Adrenal gland (tissue), 5 donors: ENCODE data around the gene PRAME.

ENCODE experiments used
- POLR2A ChIP-seq, 2 donors: fragments of 450-650 bp; IDR thresholded peaks; one replicate each; pipeline ENCODE4 v1.6.1; 2017; ENCODE audit warnings: antibody characterized with exemption in 2 of 2, mild to moderate bottlenecking in 2 of 2, moderate library complexity in 1 of 2
- TF ChIP-seq, protein P1 (sequence below), 6 experiments: fragments of 450-650 bp in 4 of 6; fragments of 200-600 bp in 2 of 6; sonication (generic) in 1 of 6; IDR thresholded peaks; 1 replicate in 5 of 6; 2 replicates in 1 of 6; pipeline versions ENCODE4 v1.5.1 to v1.8.0; 2016 to 2021; ENCODE audit warnings: antibody characterized with exemption in 6 of 6, mild to moderate bottlenecking in 2 of 6, moderate library complexity in 1 of 6
- donor health status: DM: no; HTN: no; CAD: no.

DNA sequence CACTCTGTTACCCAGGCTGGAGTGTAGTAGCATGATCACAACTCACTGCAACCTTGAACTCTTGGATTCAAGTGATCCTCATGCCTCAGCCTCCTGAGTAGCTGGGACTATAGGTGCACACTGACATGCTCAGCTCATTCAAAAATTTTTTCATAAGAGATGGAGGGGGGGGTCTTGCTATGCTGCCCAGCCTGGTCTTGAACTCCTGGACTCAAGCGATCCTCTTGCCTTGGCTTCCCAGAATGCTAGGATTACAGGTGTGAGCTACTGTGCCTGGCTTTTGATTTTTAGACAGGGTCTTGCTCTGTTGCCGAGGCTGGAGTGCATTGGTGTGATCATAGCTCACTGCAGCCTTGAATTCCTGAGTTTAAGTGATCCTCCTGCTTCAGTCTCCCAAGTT, 14.0 kb downstream of the PRAME start:
- TF ChIP-seq, protein P1, sequence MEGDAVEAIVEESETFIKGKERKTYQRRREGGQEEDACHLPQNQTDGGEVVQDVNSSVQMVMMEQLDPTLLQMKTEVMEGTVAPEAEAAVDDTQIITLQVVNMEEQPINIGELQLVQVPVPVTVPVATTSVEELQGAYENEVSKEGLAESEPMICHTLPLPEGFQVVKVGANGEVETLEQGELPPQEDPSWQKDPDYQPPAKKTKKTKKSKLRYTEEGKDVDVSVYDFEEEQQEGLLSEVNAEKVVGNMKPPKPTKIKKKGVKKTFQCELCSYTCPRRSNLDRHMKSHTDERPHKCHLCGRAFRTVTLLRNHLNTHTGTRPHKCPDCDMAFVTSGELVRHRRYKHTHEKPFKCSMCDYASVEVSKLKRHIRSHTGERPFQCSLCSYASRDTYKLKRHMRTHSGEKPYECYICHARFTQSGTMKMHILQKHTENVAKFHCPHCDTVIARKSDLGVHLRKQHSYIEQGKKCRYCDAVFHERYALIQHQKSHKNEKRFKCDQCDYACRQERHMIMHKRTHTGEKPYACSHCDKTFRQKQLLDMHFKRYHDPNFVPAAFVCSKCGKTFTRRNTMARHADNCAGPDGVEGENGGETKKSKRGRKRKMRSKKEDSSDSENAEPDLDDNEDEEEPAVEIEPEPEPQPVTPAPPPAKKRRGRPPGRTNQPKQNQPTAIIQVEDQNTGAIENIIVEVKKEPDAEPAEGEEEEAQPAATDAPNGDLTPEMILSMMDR (IDR thresholded peaks at IDR 0.05): no peak
- no peak for TF ChIP-seq POLR2A (IDR thresholded peaks at IDR 0.05)
